GM21619 (cell line): ENCODE results near the gene PLK2.

Experiments
- ATAC-seq: cut with Tn5 transposase; IDR thresholded peaks from one replicate; pipeline ENCODE4 v1.9.1; 2021; ENCODE audit not compliant: unreplicated experiment

PLK2 gene

DNA sequence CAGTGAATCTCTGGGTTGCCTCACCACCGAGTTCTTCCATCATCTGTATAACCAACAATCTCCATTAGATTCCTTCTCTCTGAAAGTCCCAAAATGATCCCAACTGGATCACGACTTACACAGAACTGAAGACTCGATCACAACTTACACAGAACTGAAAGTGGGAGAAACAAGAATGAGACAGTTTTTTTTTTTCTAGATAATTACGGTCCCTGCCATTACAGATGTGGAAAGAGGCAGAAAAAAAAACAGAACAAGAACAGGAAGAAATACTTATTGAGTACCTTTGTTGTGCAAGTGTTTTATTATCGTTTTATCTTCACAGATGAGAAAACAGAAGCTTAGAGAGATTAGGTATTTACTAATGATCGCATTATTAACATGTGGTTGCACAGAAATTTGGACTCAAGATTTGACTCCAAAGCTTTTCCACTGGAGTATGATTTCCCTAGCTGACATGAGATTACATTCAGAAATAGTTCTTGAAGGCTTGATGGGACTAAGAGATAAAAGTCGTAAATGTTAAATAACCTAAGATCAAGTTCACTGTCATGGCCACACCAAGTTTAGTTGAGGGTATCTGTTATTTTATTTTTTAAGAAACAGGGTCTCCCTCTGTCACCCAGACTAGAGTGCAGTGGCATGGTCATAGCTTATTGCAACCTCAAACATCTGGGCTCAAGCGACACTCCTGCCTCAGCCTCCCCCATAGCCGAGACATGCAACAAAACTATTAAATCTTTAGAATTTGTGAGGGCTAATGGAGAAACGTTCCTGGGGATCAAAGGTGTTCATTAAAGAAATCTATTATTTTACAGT, 8.9 kb downstream of the PLK2 start:
- ATAC-seq: no peak

DNA sequence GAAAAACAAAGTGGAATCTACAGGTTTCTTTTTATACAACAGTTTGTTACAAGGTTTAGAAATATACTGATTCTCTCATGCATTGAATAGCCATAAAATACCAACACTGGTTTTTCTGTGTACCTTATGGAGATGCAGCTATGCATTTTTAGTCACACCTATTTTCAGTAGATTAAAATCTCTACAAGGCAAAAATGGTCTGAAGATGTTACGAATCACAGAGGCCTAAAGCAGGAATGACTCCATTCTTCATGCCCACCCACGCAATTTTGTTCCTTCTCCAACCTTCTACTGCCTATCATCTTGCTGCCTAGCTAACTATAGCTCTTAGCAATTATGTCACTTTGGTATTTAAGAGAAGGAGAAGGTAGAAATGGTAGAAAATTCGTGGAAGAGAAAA, 9.9 kb downstream of the PLK2 start:
- ATAC-seq: no peak

DNA sequence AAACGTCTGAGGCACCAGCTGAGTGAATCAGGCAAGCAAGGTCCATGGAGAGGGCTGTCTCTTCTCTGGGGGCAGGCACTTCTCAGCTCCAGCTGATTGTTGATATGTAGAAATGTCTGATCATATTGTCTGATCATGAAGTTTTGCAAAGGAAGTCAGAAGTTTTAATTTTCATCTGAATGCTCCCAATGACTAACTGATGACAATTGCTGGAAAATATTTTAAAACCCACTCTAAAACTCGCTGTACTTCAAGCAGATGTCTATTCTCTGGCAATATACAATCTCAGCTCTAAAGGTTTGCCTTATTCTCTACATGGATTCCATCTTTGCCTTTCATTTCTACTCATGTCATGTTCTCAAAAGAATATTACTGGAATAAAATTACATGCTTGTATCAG, 12.7 kb downstream of the PLK2 start:
- ATAC-seq: no peak

DNA sequence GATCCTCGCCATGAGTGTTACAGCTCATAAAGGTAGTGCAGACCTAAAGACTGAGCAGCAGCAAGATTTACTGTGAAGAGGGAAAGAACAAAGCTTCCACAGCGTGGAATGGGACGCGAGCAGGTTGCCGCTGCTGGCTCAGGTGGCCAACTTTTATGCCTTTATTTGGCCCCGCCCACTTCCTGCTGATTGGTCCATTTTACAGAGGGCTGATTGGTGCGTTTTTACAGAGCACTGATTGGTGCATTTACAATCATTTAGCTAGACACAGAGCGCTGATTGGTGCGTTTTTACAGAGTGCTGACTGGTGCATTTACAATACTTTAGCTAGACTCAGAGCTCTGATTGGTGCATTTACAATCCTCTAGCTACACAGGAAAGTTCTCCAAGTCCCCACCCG, 13.9 kb downstream of the PLK2 start:
- no peak for ATAC-seq

GRCh38 chr5:58444805-58445204, 15.1 kb downstream of the PLK2 start:
- no peak for ATAC-seq

GRCh38 chr5:58440901-58441460, 18.9 kb downstream of the PLK2 start:
- no peak for ATAC-seq

DNA sequence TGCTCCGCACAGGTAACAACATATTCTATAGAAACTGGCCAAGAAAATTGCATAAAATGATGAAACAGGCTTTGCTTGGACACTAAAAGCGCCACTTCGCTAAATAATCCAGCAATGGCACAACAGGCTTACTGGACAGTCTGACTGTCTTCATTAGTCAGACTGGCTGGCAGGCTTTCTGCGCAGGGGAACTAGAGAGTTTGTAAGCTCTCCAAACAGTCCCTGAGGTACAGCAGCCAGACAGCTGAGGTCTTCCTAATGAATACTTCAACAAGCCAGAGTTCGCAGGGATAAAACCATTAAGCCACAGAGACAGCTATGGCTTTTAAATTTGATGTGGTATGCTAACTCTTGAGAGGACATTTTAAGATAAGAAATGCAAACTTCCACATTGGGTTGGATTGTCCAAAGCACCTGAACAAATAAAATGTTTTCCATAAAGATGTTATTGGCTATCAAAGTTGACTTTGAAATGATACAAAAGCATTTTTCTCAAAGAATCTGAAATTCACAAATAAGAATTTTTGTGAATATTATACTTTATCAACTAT, 20.7 kb downstream of the PLK2 start:
- no peak for ATAC-seq

DNA sequence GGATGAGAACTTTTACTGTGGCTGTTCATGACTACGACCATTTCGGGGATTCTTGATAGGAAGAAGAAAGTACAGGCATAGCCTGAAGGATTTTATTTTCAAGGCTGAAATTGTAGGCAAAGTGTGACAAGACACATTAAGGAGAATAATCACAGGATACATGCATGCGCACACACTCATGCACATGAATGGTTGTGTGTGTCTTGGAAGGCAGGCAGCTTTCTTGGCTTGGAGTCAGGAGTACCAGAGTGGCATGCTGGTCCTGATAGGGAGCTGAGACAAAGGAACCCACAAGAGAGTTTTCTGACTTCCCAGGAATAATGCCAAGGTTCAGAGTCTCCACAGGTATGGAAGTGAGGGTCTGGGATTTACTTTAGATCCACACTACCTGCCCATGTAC, 22.2 kb downstream of the PLK2 start:
- no peak for ATAC-seq

- no peak for ATAC-seq
Measured at GRCh38 chr5:58431832-58432231, 28.1 kb downstream of the PLK2 start.

GRCh38 chr5:58412932-58413331, 47.0 kb downstream of the PLK2 start:
- no peak for ATAC-seq

DNA sequence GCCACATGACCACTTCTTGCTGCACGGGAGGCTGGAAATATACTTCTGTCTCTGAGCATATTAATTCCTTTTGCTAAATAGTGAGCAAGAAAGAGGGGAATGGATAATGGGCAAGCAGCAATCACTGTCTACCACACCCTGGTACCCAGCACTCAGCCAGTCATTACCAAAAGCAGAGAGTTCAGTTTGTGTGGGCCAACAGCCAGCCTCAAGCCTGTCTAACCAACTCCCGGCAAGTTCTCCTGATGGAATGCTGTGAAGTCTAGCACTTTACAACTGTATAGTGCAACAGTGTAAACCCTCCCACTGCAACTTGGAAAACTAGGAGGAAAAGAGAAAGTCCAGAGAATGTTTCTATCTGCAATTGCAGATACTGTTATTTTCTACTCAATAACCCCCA, 47.8 kb downstream of the PLK2 start:
- ATAC-seq: no peak

- ATAC-seq: no peak
Measured at GRCh38 chr5:58411372-58411771, 48.5 kb downstream of the PLK2 start.

DNA sequence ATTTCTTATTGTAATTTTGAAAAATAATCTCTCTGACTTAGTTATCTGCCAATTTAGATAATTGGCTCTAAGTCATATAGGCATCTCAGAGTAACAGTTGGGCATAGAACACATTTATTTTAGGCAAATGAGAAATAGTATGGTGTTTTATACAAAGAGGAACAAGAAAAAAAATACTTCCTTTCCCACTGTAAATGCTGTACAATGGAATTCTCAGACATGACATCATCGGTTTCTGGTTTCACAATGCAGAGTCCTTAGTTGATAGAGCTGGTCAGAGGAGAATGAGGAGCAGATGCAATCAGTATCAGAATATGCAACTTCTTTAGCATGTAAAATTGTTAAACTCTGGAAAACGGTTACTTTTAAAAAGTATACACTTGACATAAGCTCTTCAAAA, 49.4 kb downstream of the PLK2 start:
- no peak for ATAC-seq

DNA sequence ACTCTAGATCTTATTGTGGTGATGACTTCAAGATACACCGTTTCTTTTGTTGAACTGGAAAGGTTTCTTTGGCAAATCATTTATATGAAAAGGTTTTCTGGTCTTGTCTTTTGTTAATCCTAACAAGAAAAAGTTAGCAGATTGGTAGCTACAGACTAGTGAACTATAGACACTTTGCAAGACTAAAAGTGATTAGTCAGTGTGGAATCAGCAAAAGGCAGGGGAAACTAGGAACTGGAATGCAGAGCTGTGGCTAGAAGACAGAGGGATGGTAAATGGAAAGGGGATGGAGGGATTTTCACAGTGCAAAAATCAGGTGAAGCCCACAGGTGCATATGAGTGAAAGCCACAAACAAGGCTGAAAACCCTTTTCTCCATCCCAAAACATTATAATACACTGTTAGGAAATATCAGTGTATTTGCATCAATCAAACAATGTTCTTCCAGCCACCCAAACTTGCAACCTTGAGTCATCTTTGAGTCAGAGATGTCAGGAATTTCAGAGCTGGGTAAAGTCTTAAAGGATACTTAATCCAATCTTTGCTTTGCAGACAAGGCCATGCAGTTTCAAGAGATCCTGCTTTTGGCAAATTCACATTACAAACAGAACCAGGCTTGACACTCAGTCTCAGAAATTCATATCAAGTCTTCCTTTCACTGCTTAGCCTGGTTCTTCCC, 52.7 kb downstream of the PLK2 start:
- ATAC-seq: no peak

DNA sequence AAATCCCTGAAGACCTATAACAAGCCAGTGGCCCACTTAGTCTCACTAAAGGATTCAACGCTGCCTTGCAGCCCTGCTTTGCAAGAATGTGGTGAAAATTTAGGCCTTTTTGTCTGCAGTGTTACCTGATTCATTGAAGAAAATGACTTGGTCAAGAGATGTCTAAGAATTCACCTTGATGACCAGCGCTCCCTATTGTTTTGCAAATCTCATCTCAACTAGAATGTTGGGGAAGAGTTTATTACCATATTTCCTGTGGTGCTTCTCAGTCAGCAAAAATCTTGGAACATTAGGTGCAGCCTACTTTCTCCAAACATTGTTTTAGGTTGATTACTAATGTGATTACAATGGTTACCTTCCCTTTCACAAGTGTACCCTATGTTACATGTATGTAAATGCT, 53.5 kb downstream of the PLK2 start:
- no peak for ATAC-seq

- ATAC-seq: no peak
Measured at GRCh38 chr5:58405175-58405574, 54.7 kb downstream of the PLK2 start.

- ATAC-seq: no peak
Measured at GRCh38 chr5:58404734-58405133, 55.2 kb downstream of the PLK2 start.
